ENCODE data around the gene BTBD3. TPM values are rescaled to one million over a fixed set of nuclear protein-coding genes. Genes with fewer than 3 reads are reported as not detected.

BTBD3 gene
- total RNA-seq (2014; rRNA removed; shearing (Covaris generic)): 21.7 and 24.7 TPM in 2 replicates

- DNase-seq (ENCODE audit: low read depth): no peak
Measured at GRCh38 chr20:11917663-11918062, at the start of gene BTBD3. BTBD3 (plus strand) TSS chr20:11917893; CDS start chr20:11918276, 383 bp downstream.

- no peak for DNase-seq (ENCODE audit: low read depth)
Measured at GRCh38 chr20:11869641-11870040, 48.1 kb upstream of the BTBD3 start.

GRCh38 chr20:11870411-11870810 is 47.3 kb upstream of the BTBD3 start:
- no peak for DNase-seq (ENCODE audit: low read depth)

GRCh38 chr20:11876555-11876954 is 41.1 kb upstream of the BTBD3 start:
- no peak for DNase-seq (ENCODE audit: low read depth)

GRCh38 chr20:11880680-11881079 is 37.0 kb upstream of the BTBD3 start:
- DNase-seq (ENCODE audit: low read depth): peak; percentile 12

- DNase-seq (ENCODE audit: low read depth): no peak
Measured at GRCh38 chr20:11881449-11881848, 36.2 kb upstream of the BTBD3 start.

GRCh38 chr20:11882651-11883050 is 35.0 kb upstream of the BTBD3 start:
- no peak for DNase-seq (ENCODE audit: low read depth)

- DNase-seq (ENCODE audit: low read depth): no peak
Measured at GRCh38 chr20:11888648-11889047, 29.0 kb upstream of the BTBD3 start.

- peak; percentile 93 for DNase-seq (ENCODE audit: low read depth)
Measured at GRCh38 chr20:11890331-11891076, 27.2 kb upstream of the BTBD3 start.

GRCh38 chr20:11891077-11891775 is 26.5 kb upstream of the BTBD3 start:
- peak; percentile 69 for DNase-seq (ENCODE audit: low read depth)

GRCh38 chr20:11891776-11892545 is 25.7 kb upstream of the BTBD3 start:
- DNase-seq (ENCODE audit: low read depth): peak; percentile 75

GRCh38 chr20:11894062-11894461 is 23.6 kb upstream of the BTBD3 start:
- no peak for DNase-seq (ENCODE audit: low read depth)

GRCh38 chr20:11895861-11896387 is 21.8 kb upstream of the BTBD3 start:
- no peak for DNase-seq (ENCODE audit: low read depth)

- peak; percentile 85 for DNase-seq (ENCODE audit: low read depth)
Measured at GRCh38 chr20:11901127-11901526, 16.6 kb upstream of the BTBD3 start.

GRCh38 chr20:11902285-11902697 is 15.4 kb upstream of the BTBD3 start:
- DNase-seq (ENCODE audit: low read depth): peak; percentile 55

- DNase-seq (ENCODE audit: low read depth): no peak
Measured at GRCh38 chr20:11905460-11906179, 12.1 kb upstream of the BTBD3 start.

- DNase-seq (ENCODE audit: low read depth): no peak
Measured at GRCh38 chr20:11906626-11907480, 10.8 kb upstream of the BTBD3 start.

GRCh38 chr20:11907621-11908020 is 10.1 kb upstream of the BTBD3 start:
- peak; percentile 43 for DNase-seq (ENCODE audit: low read depth)

- no peak for DNase-seq (ENCODE audit: low read depth)
Measured at GRCh38 chr20:11912013-11912658, 5.6 kb upstream of the BTBD3 start.
